GM23338 (cell line): ENCODE measurements around the gene LOC101059915.

Source experiments
- CTCF ChIP-seq, 2 experiments: fragments of 200-600 bp in 1 of 2; sonication (generic) in 1 of 2; conservative IDR thresholded peaks; 2 replicates each; pipeline versions ENCODE4 v1.5.1 to v1.6.1; 2016 to 2017; ENCODE audit warnings: antibody characterized with exemption in 2 of 2, low read depth in 2 of 2, mild to moderate bottlenecking in 2 of 2, moderate library complexity in 1 of 2
- EZH2phosphoT487 ChIP-seq: fragments of 200-600 bp; sonication (generic); IDR thresholded peaks from one replicate; pipeline ENCODE4 v1.8.1; 2018; ENCODE audit warnings: antibody characterized with exemption; ENCODE audit not compliant: unreplicated experiment
- JUNB ChIP-seq: IDR thresholded peaks from one replicate; pipeline ENCODE4 v1.6.1; 2016; ENCODE audit warnings: antibody characterized with exemption; ENCODE audit not compliant: unreplicated experiment
- REST ChIP-seq: IDR thresholded peaks from one replicate; pipeline ENCODE4 v1.6.1; 2018; ENCODE audit warnings: antibody characterized with exemption; ENCODE audit not compliant: unreplicated experiment

GRCh38 chrX:71634366-71634765 is 33.0 kb upstream of the LOC101059915 start:
- TF ChIP-seq CTCF (conservative IDR thresholded peaks at IDR 0.05; ENCODE audit: low read depth in 2 of 2) (no peak), REST (no peak), EZH2phosphoT487 (no peak), JUNB (no peak)
